ELR (cell line): Measurements from ENCODE around the gene NTRK2.
"Not testable (repeated sequence)": the region's sequence is repeated elsewhere in the genome, so short reads cannot be mapped to it uniquely, and the experiment has no call there.

Experiments used
- DNase-seq: peaks from one replicate; pipeline ENCODE4 v3.0.0-alpha.2; 2015; ENCODE audit warnings: low read depth

NTRK2 gene

DNA sequence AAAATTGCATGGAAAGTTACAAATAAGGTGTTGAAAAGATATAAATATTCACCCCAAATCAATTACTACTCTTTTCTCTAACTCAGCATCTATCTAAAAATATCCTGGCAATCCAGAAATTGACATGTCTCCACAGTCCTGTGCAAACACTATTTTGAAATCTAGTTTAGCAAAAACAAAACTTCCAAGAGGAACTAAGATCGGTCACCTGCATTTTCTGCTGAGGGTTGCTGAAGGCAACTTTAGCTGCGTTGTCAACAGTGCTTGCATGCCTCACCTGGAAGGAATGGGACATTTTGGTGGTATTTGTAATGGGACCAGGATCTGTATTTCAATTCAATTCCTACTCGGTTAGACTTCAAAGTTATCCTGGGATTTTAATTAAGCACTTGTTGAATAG is 398.3 kb downstream of the NTRK2 start:
- no peak for DNase-seq

DNA sequence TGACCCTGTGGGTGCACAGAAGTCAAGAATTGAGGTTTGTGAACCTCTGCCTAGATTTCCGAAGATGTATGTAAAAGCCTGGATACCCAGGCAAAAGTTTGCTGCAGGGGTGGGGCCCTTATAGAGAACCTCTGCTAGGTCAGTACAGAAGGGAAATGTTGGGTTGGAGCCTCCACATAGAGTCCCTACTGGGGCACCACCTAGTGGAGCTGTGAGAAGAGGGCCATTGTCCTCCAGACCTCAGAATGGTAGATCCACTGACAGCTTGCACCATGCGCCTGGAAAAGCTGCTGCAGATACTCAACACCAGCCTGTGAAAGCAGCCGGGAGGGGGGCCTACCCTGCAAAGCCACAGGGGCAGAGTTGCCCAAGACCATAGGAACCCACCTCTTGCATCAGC is 399.9 kb downstream of the NTRK2 start:
- DNase-seq: not testable (repeated sequence)
